SK-N-SH (cell line): ENCODE data around the gene NEAT1.

Source experiments
- MXI1 ChIP-seq: IDR thresholded peaks from 2 replicates; pipeline ENCODE4 v1.6.1; 2012; ENCODE audit warnings: mild to moderate bottlenecking, low read depth, low read length, improper control_type of control experiment
- TF ChIP-seq, protein P1 (sequence below): fragments of 200-600 bp; sonication (generic); IDR thresholded peaks from 2 replicates; pipeline ENCODE4 v1.6.1; 2017; ENCODE audit warnings: antibody characterized with exemption, mild to moderate bottlenecking, moderate library complexity

GRCh38 chr11:65473278-65473860 lies 50.8 kb downstream of the NEAT1 start:
- TF ChIP-seq, protein P1, sequence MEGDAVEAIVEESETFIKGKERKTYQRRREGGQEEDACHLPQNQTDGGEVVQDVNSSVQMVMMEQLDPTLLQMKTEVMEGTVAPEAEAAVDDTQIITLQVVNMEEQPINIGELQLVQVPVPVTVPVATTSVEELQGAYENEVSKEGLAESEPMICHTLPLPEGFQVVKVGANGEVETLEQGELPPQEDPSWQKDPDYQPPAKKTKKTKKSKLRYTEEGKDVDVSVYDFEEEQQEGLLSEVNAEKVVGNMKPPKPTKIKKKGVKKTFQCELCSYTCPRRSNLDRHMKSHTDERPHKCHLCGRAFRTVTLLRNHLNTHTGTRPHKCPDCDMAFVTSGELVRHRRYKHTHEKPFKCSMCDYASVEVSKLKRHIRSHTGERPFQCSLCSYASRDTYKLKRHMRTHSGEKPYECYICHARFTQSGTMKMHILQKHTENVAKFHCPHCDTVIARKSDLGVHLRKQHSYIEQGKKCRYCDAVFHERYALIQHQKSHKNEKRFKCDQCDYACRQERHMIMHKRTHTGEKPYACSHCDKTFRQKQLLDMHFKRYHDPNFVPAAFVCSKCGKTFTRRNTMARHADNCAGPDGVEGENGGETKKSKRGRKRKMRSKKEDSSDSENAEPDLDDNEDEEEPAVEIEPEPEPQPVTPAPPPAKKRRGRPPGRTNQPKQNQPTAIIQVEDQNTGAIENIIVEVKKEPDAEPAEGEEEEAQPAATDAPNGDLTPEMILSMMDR, result no peak
- no peak for TF ChIP-seq MXI1
